Calu3 (cell line): Measurements from ENCODE around the gene RDH13. TPM values are rescaled to one million over a fixed set of nuclear protein-coding genes. Genes with fewer than 3 reads are reported as not detected.
A peak's percentile ranks its signal among the peaks of the same experiment; 100 is the strongest.

Experiments used
- BruUV-seq: library from RNA; stranded (reverse); fragments of 400-500 nt; replicated peaks from 2 replicates; lab custom pipeline; 2021; lab: Mats Ljungman, UMichigan
- CTCF ChIA-PET: fragments of 300-600 bp; sonication (Branson Sonifier 250); formaldehyde crosslinking; loops from one replicate; lab custom pipeline; 2022; ENCODE audit warnings: antibody characterized with exemption; lab: Charles Lee
- DNase-seq: peaks from one replicate; pipeline ENCODE4 v3.0.0; 2022
- H3K27ac Mint-ChIP-seq: one replicate; pipeline ENCODE4 v1.8.0; 2022; ENCODE audit warnings: mixed read lengths; ENCODE audit not compliant: unreplicated experiment
- H3K27me3 Mint-ChIP-seq: one replicate; pipeline ENCODE4 v1.8.0; 2022; ENCODE audit warnings: mixed read lengths; ENCODE audit not compliant: unreplicated experiment
- H3K36me3 Mint-ChIP-seq: one replicate; pipeline ENCODE4 v1.8.0; 2022; ENCODE audit warnings: mild to moderate bottlenecking, moderate library complexity, mixed read lengths; ENCODE audit not compliant: insufficient read depth, unreplicated experiment
- H3K4me1 Mint-ChIP-seq: one replicate; pipeline ENCODE4 v1.8.0; 2022; ENCODE audit warnings: mild to moderate bottlenecking, low read depth, mixed read lengths; ENCODE audit not compliant: unreplicated experiment
- H3K4me3 Mint-ChIP-seq: one replicate; pipeline ENCODE4 v1.8.0; 2022; ENCODE audit warnings: mild to moderate bottlenecking, low read depth, moderate library complexity, mixed read lengths; ENCODE audit not compliant: unreplicated experiment
- H3K9me3 Mint-ChIP-seq: one replicate; pipeline ENCODE4 v1.8.0; 2022; ENCODE audit warnings: low read depth, mixed read lengths; ENCODE audit not compliant: unreplicated experiment
- CTCF ChIP-seq: fragments of 200-600 bp; IDR thresholded peaks from one replicate; pipeline ENCODE4 v1.8.0; 2022; ENCODE audit warnings: antibody characterized with exemption; ENCODE audit not compliant: unreplicated experiment
- intact Hi-C: fragments of 100-400 bp; cut with micrococcal nuclease; formaldehyde crosslinking; loops from one replicate; pipeline ENCODE4 v1.10.0; 2022; ENCODE audit not compliant: unreplicated experiment
- total RNA-seq: library from RNA; stranded (reverse); gene quantifications from 2 replicates; pipeline ENCODE4 v1.2.3, GENCODE V29; 2022

Gene RDH13
- total RNA-seq, 1 experiment from 2014 or later, result 50.1 TPM

GRCh38 chr19:55085923-55086715 lies 23.2 kb upstream of the RDH13 start:
- Mint-ChIP-seq H3K9me3 (no peaks in the 10 kb centered on the region), H3K4me1 (no peaks in the 10 kb centered on the region), H3K27ac (no peak overlapping the region), H3K4me3 (no peak overlapping the region), H3K36me3 (peaks cover 70% of the 10 kb centered on the region), H3K27me3 (no peaks in the 10 kb centered on the region)
- intact Hi-C loops, result no loop called here
- DNase-seq, result no peak
- no TSS peak for BruUV-seq
- no peak for TF ChIP-seq CTCF
- CTCF ChIA-PET, result no interaction called here

- CTCF ChIA-PET, result no interaction called here
- H3K27me3 Mint-ChIP-seq, result no peaks in the 10 kb centered on the region
Measured at GRCh38 chr19:55084416-55084815, 21.5 kb upstream of the RDH13 start.

GRCh38 chr19:55083004-55083850 lies 20.3 kb upstream of the RDH13 start:
- Mint-ChIP-seq H3K9me3 (no peaks in the 10 kb centered on the region), H3K4me1 (peaks cover under 1% of the 10 kb centered on the region), H3K36me3 (peaks cover 70% of the 10 kb centered on the region), H3K27me3 (no peaks in the 10 kb centered on the region), H3K4me3 (no peak overlapping the region), H3K27ac (peak overlapping the region; percentile 55)
- no peak for TF ChIP-seq CTCF
- no peak for DNase-seq
- intact Hi-C loops, result no loop called here
- no TSS peak for BruUV-seq
- CTCF ChIA-PET, result no interaction called here

More at GRCh38 chr19:55084416-55084815, 21.5 kb upstream of the RDH13 start:
- Mint-ChIP-seq H3K36me3 (peaks cover 73% of the 10 kb centered on the region), H3K27ac (no peak overlapping the region), H3K4me1 (no peaks in the 10 kb centered on the region), H3K4me3 (no peak overlapping the region), H3K9me3 (no peaks in the 10 kb centered on the region)
- no TSS peak for BruUV-seq
- no peak for DNase-seq
- no peak for TF ChIP-seq CTCF
- intact Hi-C loops, result no loop called here

GRCh38 chr19:55082020-55082851 lies 19.3 kb upstream of the RDH13 start:
- H3K4me3 Mint-ChIP-seq, result no peak overlapping the region
- H3K27me3 Mint-ChIP-seq, result no peaks in the 10 kb centered on the region
- no peak for TF ChIP-seq CTCF
- CTCF ChIA-PET, result no interaction called here
- intact Hi-C loops, result no loop called here
- DNase-seq, result no peak
- peak overlapping the region; percentile 55 for H3K27ac Mint-ChIP-seq
- BruUV-seq, result no TSS peak
- H3K9me3 Mint-ChIP-seq, result no peaks in the 10 kb centered on the region
- H3K4me1 Mint-ChIP-seq, result peaks cover 9% of the 10 kb centered on the region
- peaks cover 67% of the 10 kb centered on the region for H3K36me3 Mint-ChIP-seq
